Erythroblast (primary cell): ENCODE measurements around the gene IGSF23.

Experiments used
- GATA1 ChIP-seq: IDR thresholded peaks from 2 replicates; pipeline ENCODE4 v1.6.1; 2011; ENCODE audit warnings: low read depth, mild to moderate bottlenecking, control low read depth, low read length, moderate library complexity
- POLR2A ChIP-seq: IDR thresholded peaks from 2 replicates; pipeline ENCODE4 v1.6.1; 2011; ENCODE audit warnings: mild to moderate bottlenecking, low read length

DNA sequence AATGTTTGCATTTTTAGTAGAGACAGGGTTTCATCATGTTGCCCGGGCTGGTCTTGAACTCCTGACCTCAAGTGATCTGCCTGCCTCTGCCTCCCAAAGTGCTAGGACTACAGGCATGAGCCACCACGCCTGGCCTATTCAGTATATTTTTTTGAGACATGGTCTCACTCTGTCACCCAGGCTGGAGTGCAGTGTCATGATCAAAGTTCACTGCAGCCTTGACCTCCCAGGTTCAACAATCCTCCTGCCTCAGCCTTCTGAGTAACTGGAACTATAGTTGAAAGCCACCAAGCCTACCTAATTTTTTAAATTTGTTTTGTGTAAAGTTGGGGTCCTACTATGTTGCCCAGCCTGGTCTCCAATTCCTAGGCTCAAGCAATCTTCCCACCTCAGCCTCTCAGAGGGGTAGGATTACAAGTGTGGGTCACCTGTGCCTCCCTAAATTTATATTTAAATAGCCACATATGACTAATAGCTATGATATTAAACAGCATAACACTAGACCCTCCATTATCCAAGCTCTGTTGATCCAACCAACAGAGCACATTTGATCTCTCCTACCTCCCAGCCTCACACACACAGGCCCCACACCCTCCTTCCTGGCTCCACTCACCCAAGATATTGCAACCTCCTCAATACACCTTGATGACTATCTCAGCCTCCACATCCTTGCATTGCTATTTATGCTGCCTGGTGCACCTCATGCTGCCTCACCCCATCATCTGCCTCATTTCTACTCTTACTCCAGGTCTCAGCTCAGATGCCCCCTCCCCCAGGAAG, 55.8 kb downstream of the IGSF23 start:
- TF ChIP-seq POLR2A: no peak
- TF ChIP-seq GATA1: no peak
